Astrocyte of the cerebellum (primary cell): ENCODE data around the gene FUT1.
A peak's percentile ranks its signal among the peaks of the same experiment; 100 is the strongest.
"Not testable (repeated sequence)": the region's sequence is repeated elsewhere in the genome, so short reads cannot be mapped to it uniquely, and the experiment has no call there.

ENCODE experiments used
- DNase-seq: peaks from one replicate; pipeline ENCODE4 v3.0.0-alpha.2; 2011; ENCODE audit warnings: low read depth
- H3K4me3 ChIP-seq: 2 replicates; pipeline ENCODE4 v1.5.1; 2011; ENCODE audit warnings: mild to moderate bottlenecking, low read depth, low read length, moderate library complexity
- in situ Hi-C: cut with HindIII; loops from 2 replicates; pipeline ENCODE4 v1.10.0; 2017; ENCODE audit warnings: low sequenced_read_pairs
- TF ChIP-seq, protein P1 (sequence below): IDR thresholded peaks from 2 replicates; pipeline ENCODE4 v1.5.1; 2012; ENCODE audit warnings: low read length, low read depth, moderate library complexity, mild to moderate bottlenecking; ENCODE audit errors: missing control alignments

Gene FUT1

DNA sequence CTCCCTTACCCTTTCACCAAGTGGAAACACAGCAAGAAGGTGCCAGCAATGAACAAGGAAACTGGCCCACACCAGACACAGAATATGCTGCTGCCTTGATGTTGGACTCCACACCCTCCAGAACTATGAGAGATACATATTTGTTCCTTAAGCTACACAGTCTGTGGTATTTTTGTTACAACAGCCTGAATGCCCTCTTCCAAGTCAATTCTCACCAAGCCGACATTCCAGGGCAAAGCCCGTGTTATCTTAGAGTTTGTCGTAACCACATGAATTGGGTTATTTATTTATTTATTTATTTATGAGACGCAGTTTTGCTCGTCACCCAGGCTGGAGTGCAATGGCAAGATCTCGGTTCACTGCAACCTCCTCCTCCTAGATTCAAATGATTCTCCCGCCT is 17.8 kb upstream of the FUT1 start:
- H3K4me3 ChIP-seq, result no peak overlapping the region
- TF ChIP-seq, protein P1, sequence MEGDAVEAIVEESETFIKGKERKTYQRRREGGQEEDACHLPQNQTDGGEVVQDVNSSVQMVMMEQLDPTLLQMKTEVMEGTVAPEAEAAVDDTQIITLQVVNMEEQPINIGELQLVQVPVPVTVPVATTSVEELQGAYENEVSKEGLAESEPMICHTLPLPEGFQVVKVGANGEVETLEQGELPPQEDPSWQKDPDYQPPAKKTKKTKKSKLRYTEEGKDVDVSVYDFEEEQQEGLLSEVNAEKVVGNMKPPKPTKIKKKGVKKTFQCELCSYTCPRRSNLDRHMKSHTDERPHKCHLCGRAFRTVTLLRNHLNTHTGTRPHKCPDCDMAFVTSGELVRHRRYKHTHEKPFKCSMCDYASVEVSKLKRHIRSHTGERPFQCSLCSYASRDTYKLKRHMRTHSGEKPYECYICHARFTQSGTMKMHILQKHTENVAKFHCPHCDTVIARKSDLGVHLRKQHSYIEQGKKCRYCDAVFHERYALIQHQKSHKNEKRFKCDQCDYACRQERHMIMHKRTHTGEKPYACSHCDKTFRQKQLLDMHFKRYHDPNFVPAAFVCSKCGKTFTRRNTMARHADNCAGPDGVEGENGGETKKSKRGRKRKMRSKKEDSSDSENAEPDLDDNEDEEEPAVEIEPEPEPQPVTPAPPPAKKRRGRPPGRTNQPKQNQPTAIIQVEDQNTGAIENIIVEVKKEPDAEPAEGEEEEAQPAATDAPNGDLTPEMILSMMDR, result no peak
- in situ Hi-C loops, result no loop called here
- peak; percentile 26 for DNase-seq

DNA sequence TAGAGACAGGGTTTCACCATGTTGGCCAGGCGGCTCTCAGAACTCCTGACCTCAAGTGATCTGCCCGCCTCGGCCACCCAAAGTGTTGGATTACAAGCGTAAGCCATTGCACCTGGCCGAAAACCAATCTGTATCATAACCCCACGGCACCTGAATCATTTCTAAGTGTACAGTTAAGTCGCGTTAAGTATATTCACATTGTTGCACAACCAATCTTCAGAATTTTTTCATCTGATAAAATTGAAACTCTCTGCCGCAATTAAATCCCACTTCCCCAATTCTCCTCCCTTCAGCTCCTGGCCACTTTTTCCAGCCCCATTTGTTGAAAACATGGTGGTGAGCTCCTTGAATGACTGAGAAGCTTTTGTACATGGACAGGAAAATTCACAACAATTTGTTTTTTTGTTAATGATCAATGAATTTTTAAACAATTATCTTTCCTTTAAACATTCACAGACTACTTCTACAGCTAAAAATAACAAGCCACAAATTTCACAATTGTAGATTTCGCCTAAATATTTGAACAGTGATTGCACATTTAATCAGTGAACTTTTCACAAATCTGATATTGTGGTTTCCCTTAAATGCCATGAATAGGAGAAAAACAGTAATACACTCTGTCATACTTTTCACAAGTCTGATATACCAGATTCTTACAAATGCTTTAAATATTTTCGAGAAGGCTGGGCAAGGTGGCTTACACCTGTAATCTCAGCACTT is 16.7 kb upstream of the FUT1 start:
- no peak for DNase-seq
- no peak overlapping the region for H3K4me3 ChIP-seq
- in situ Hi-C loops, result no loop called here
- TF ChIP-seq, protein P1, result no peak

DNA sequence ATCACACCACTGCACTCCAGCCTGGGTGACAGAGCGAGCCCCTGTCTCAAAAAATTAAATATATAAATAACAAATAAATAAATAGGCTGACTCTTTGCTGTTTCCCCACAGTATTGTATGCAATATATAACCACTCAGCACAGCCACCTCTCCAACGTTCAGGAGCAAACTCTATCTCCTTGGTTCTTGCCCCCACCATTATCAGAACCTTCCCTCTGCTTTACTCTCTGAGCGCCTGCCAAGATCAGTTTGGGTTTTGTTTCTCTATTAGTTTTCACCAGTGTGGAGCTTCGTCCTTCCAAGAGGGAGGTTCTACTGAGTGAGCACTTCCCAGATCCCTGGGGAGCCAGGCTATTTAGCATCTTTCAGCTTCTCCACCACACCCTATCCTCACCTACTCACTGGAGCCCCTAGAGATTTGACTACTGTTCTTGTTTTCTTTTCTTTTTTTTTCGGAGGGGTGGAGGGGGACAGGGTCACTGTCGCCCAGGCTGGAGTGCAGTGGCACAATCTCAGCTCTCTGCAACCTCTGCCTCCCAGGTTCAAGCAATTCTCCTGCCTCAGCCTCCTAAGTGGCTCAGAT is 15.8 kb upstream of the FUT1 start:
- in situ Hi-C loops, H3K4me3 ChIP-seq, DNase-seq: not testable (repeated sequence)

DNA sequence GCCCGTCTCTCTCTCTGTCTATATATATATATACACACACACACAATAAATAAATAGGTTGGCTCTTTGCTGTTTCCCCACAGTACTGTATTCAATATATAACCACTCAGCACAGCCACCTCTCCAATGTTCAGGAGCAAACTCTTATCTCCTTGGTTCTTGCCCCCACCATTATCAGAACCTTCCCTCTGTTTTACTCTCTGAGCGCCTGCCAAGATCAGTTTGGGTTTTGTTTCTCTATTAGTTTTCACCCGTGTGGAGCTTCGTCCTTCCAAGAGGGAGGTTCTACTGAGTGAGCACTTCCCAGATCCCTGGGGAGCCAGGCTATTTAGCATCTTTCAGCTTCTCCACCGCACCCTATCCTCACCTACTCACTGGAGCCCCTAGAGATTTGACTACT is 13.4 kb upstream of the FUT1 start:
- in situ Hi-C loops, H3K4me3 ChIP-seq, DNase-seq: not testable (repeated sequence)

DNA sequence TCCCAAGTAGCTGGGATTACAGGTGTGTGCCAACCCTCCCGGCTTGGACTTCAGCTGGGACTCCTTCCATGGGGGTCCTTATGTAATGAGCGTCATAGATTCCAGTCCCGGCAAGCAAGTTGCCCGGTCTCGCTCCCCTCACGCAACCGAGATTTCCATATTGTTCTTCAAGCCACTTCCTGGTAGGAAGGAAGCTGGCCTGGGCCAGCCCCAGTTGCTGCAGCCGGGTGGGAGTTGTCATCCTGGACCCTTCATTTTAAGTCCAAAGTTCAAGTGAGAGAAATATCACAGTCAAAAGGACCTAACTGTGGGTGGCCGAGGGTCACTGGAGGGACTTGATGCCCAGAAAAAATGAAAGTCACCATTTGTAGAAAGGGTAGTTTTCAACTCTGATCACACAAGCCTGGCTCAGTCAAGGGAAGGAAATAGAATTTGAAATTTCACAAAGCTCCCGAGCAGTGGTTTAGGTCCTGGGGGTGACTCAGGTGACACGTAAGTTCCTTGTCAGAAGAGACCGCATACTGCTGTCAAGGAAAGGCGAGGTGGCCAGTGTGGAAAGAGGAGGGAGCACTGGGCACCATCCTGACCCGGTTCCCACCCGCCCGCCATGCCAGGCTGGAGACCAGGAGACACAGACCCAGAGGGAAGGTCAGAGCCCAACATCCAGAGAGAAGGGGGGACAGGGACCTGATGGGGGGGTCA is 8.2 kb upstream of the FUT1 start:
- DNase-seq, result no peak
- in situ Hi-C loops, result no loop called here
- no peak overlapping the region for H3K4me3 ChIP-seq
- TF ChIP-seq, protein P1, result no peak

DNA sequence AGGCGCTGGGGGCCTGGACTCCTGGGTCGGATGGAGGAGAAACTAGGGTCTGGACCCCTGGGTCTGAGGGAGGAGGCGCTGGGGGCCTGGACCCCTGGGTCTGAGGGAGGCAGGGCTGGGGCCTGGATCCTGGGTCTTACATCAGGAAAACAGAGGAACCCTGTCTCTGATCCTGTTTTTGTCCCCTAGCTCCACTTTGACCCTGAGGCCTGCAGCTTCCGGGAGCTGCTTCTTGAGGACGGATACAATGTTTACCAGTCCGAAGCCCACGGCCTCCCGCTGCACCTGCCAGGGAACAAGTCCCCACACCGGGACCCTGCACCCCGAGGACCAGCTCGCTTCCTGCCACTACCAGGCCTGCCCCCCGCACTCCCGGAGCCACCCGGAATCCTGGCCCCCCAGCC is 5.3 kb upstream of the FUT1 start:
- in situ Hi-C loops, result no loop called here
- no peak for DNase-seq
- TF ChIP-seq, protein P1, result no peak
- H3K4me3 ChIP-seq, result no peak overlapping the region

DNA sequence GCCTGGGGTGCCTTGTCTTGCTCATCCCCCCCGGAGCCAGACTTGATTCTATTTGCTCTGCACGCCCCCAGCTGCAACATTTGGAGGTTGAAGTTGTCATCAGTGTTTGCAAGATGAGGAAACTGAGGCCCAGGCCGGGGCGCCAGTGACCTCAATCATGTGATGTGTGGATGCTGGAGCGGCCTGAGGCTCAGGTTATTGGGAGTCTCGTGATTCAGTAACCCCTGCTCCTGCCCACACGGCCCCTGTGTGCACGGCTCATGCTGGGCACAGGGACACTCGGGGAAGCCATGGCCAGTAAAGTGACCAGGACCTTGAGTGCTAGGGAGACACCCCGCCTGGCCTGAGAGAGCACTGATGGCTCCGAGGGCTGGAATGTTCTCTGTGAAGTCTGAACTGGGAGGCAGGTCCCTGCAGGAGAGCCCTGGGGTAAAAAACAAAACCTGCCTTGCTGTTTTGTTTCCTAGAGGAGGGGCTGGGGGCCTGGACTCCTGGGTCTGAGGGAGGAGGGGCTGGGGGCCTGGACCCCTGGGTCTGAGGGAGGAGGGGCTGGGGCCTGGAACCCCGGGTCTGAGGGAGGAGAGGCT is 4.7 kb upstream of the FUT1 start:
- no peak for DNase-seq
- TF ChIP-seq, protein P1, result no peak
- H3K4me3 ChIP-seq, result no peak overlapping the region
- in situ Hi-C loops, result no loop called here
